Activated CD8-positive, alpha-beta memory T cell treated with anti-CD3 and anti-CD28 coated beads for 1 hour (primary cell): ENCODE results near the gene HTRA3.

Experiments used
- DNase-seq, 2 donors: peaks; one replicate each; pipeline ENCODE4 v3.0.0-alpha.2; 2020; ENCODE audit warnings: low read depth in 1 of 2; ENCODE audit errors: extremely low read depth in 1 of 2

HTRA3 gene

DNA sequence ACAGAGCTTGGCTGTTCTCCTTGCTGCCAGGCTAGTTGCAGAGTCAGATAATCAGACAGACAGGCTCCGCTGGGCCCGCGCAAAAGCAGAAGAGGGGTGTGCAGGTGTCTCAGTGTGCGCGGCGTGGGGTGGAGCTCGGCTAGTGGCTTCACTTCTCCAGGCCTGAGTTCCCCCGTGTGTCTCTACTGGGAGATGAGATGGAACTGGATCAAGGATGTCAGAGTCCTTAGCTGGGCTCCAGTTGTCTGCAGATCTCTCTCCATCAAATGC is 21.1 kb downstream of the HTRA3 start:
- no peak for DNase-seq

DNA sequence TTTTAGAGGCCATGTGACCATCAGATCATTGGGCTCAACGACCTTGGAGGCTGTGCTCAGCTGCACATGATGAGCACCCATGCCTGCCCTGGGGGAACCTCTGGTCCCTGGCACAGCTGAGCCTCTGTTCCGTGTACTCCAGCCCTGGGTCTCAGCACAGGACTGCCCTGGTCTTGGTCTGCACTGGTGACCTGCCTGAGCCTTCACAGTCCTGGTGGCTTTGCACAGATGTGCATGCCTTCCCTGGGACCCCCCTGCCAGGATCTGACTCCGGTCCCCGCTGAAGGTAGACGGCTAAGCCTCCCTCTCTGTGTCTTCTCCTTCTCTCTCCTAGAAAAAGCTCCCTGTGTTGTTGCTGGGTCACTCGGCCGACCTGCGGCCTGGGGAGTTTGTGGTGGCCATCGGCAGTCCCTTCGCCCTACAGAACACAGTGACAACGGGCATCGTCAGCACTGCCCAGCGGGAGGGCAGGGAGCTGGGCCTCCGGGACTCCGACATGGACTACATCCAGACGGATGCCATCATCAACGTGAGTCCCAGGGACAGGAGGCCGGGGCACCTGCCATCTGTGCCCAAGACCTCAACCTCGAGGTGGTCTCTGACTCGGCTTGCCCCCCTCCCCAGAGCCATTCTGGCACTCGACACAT is 21.6 kb downstream of the HTRA3 start:
- DNase-seq: no peak

DNA sequence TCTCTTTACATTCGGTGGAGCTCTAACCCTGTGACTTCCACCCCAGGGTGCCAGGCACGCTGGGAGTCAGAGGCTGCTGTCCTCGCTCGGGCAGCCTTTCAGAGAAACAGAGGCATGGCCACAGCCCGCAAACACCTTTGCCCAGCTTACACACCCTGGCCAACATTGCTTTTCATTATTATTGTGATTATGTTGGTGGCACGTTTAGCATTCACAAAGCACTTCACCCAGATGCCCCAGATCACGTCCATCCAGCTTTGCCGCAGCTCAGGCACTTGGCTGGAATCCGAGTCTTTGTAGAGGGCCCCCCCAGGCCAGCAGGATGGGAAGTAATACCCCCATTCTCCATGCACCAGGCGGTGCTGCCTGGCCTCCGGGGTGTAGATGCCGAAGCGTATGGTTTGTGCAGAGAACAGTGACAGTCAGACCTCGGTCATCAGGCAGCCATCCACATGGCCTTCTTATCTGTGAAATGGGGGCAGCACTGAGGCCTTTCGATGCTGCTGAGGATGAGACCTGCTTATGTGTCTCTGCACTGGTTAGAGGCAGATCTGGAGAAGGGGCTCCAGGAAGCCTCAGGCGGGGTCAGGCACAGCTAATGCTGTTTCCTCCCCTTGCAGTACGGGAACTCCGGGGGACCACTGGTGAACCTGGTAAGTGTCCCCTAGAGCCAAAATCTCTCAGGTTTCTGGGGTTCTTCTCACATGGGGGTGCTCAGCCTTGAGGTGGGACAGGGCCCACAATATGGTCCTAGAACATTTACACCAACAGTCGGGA is 22.3 kb downstream of the HTRA3 start:
- no peak for DNase-seq

DNA sequence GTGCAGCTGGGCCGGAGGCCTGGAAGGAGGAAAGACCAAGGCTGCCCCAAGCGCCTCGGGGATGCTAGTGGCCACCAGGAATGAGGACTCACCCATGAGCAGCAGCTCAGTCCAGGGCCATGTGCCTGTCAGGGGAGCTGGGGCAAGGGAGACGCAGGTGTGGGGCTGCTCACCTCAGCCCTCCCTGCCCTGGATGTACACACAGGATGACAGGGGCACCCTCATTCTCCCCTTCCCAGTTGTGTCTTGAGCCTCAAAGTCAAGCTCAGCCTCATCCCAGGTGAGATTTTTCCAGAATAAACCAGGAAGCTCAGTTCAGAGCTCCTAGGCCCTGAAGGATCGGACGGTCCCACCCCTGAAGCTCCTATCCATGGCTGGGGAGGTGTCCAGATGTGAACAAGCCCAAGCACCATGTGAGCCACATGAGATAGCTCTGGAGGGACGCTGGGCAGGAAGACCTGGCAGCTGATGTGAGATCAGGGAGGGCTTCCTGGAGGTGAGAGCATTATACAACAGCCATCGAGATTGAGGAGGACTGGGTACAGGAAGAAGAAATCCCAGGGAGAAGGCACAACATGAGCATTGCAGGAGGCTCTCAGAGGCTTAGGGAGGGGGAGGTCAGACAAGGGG is 23.0 kb downstream of the HTRA3 start:
- DNase-seq: no peak

DNA sequence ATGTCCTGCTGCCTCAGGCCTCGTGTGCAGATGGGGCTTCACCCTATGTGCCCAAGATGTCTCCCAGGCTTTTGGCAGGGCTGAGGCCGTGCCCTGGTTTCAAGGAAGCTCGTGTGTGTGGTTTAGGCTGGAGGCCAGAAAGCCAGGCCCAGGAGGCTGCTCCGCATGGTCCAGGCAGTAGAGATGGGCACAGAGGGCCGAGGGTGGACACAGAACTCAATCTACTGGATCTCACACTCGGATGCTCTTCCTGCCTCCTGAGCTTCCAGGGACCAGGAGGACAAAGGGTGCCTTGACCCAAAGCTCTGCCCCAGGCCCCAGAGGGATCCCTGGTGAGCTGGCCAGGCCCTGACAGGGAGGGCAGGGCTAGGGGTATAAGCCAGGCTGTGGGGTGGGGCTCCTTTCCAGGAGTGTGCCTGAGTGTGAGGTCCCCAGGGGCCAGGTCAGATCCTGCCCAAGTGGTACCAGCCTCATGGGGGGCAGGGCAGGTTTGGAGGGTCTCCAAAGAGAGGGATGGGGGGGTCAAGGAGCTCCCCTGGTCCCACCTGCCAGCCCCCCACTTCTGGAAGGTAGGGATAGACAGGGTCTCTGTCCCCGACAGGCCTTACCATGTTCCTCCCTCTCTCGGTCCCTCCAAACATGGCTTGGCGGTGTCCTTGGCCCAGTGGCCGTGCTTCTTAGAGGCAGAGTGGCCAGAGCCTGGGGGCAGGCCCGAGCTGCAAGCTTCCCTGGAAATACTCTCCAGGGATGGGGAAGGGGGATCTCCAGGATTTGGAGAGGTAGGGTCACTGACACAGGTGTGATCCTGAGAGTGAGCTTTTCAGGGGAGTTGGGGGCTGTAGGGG is 23.8 kb downstream of the HTRA3 start:
- no peak for DNase-seq

DNA sequence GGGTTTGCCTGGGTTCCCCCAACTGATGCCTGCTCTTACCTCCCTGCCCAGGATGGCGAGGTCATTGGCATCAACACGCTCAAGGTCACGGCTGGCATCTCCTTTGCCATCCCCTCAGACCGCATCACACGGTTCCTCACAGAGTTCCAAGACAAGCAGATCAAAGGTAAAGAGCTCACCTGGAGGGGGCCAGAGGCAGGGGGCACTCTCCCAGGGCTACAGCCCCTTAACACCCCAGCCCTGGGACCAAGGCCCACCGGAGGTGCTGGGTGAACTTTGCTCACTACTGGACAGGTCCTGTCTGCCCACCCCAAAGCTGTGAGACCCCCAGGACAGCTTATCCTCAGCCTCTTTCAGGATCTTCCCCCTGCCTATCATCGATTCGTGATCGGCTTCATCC is 24.5 kb downstream of the HTRA3 start:
- no peak for DNase-seq

DNA sequence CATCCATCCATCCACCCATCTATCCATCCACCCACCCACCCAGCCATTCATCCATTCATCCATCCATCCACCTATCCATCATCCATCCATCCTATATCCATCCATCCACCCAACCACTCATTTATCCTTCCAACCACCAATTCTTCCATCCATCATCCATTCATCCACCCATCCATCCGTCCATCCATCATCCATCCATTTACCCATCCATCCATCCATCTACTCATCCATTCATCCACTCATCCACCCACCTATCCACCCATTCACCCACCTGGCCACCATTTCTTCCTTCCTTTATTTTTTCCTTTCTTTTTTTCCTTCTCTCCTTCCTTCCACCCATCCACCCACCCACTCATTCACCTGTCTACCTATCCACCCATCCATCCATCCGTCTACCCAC is 25.2 kb downstream of the HTRA3 start:
- no peak for DNase-seq

DNA sequence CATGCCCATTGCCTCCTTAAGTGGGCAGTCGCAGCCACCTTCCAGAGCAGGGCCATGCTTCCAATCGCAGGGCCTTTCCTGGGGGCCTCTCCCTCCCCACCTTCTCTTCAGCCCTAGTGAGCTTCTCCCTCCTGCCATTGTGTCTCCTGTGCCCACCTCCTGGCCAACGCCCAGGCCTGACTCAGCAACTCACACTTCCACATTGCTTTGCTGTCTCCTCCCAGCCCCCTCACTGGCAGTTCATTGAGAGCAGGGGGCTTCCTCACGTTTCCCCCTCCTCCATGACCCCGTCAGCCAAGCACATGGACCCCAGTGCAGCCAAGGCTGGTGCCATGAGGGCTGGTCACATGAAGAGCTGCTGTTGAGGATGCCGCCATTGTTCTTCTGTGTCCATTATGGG is 25.9 kb downstream of the HTRA3 start:
- no peak for DNase-seq

DNA sequence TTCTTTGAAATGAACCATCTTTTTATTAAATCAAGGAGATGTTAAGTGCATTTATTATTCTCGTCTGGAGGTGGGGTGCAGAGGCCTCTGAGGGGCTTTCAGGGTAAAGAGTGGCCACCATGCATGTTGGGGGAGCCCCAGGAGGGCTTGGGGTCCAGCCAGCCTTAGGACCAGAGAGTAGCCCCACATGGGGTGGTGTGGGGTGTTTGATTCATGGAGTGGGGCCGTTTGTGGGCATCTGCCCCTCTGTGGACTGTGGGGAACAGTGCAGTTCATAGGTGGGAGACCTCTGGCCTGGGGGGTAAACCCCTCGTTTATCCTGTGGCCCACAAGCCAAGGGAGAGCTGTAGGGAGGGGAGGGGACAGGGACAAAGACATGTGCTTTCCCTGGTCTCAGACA is 26.9 kb downstream of the HTRA3 start:
- no peak for DNase-seq

DNA sequence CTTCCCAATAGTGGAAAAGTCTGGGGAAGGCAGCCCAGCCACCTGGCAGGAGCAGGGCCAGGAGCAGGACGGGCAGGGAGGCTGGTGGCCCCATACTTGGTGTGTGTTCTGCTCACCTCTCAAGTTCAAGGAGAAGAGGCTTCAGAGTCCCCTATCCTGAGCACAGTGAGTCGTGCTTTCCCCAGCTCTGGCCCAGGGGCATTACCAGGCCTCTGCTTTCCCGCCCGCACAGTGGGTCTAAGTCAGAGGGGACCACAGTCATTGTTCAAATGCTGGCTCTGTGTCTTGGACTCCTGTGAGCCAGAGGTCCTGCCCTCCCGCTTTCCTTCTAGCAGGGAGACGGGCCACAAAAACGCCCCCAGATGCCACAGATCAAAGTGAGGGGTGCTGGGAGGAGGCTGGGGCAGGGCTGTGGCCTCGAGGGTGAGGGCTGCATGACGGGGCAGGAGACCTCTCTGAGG is 27.6 kb downstream of the HTRA3 start:
- DNase-seq: no peak

DNA sequence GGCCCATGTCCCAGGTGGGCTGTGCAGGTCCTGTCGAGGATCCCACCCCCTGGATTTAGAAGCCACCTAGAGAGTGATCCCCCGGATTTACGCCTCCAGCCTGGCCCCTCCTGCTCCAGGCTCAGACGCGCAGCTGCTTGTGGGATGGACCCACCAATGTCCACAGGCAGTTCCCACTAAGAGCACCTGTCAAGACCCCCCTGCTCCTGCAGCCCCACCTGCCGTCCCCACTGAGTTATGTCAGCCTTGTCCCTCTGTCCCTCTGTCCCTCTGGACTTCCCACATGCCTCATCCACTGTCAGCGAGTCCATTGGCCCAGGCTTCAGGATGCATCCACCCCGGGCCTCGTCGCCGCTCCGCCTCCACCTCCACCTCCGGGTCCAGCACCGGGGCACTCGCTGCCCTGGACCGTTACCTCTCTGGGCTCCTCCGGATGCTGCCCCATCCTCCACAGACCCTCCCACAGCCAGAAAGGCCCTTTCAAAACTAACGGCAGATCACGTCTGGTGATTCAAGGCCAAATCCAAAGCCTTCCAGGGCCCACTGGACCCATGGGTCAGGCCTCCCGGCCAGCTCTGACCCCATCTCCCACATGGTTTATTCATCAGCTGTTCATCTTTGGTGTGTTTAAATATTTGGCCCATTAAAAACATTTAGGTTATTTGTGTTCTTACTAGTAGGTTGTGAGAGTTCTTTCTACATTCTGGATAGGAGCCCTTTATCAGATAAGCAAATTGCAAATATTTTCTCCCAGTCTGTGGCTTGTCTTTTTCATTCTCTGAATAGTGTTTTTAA is 28.3 kb downstream of the HTRA3 start:
- DNase-seq: no peak

DNA sequence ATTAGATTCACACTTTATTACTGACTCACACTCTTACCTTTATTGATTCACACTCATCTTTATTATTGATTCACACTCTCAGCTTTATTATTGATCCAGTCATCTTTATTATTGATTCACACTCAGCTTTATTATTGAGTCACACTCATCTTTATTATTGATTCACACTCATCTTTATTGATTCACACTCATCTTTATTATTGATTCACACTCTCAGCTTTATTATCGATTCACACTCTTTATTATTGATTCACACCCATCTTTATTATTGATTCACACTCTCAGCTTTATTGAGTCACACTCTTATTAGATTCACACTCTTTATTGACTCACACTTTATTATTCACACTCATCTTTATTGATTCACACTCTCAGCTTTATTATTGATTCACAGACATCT is 31.3 kb downstream of the HTRA3 start:
- no peak for DNase-seq

DNA sequence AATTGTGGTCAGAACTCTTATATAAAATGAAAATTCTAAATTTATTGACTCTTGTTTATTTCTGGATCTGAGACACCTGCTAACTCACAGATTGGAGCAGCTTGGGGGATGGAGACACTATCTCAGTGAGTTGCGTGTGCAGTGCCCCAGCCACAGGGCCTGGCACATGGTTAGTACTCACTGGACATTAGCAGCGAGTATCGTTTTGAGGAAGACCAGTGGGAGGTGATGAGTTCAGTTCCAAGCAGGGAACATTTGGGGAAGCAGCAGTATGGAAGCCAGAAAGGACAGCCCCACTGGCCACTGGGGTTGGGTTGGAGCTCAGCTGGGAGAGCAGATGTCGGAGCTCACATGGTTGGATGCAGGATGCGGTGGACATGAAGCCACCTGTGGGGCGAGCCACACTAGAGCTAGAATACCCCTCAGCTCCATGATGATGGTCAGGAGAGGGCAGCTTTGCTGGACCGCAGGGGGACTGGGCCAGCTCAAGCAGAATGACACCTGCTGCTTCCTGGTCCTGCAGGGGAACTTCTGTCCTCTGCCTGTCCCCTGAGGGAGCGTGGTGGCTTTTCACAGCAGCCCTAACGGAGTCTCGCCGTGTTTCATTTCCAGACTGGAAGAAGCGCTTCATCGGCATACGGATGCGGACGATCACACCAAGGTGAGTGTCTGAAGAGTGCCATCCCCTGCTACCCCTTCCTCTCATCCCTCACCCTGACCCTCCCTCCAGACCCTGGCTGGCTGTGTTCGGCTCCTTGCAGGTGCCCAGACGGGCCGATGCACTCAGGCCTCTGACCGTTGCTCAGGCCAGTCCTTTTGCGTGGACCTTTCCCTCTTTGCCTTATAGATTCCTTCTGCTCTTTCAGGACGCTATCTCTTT is 32.5 kb downstream of the HTRA3 start:
- DNase-seq: no peak

DNA sequence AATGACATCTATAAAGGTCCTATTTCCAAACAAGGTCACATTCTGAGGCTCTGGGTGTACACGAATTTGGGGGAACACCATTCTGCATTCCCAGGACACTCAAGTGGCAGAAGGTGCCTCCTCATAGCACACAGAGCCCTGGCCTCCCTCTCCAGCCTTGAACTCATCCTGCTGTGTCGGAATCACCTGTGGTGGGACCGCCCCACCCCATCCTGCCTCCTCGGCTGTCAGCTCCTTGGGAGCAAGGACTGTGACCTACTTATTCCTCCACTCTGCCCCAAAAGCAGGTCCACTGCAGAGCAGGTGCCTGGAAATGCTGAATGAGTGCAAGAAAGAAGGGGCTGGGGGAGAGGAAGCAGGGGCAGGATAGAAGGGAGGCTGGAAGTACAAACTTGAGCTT is 33.5 kb downstream of the HTRA3 start:
- DNase-seq: no peak

DNA sequence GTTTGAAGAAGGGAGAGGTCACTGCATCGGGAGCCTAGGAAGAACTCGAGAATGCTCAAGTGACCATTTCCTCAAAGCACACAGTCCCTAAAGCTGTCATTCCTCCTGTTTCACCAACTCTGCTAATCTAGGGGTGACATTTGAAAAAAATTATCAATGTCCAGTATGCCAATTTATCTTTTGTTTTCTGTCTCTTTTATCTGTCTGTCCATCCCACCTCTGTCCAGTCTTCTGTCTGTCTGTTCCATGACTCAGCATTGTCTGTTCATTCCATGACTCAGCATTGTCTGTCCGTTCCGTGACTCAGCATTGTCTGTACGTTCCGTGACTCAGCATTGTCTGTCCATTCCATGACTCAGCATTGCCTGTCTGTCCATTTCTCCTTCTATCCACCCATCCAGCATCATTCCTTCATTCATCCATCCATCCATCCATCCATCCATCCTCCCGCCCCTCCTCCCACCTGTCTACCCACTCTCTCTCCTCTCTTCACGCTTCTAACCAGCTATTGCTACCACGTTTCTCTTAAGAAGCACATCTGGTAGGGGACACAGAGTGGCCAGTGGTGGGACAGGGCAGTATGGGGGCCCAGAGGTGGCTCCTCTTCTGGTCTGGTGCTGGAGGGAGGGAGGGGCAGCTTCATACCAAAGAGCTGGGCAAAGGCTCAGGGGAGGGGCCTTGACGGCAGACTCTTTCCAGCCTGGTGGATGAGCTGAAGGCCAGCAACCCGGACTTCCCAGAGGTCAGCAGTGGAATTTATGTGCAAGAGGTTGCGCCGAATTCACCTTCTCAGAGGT is 34.1 kb downstream of the HTRA3 start:
- DNase-seq: no peak

DNA sequence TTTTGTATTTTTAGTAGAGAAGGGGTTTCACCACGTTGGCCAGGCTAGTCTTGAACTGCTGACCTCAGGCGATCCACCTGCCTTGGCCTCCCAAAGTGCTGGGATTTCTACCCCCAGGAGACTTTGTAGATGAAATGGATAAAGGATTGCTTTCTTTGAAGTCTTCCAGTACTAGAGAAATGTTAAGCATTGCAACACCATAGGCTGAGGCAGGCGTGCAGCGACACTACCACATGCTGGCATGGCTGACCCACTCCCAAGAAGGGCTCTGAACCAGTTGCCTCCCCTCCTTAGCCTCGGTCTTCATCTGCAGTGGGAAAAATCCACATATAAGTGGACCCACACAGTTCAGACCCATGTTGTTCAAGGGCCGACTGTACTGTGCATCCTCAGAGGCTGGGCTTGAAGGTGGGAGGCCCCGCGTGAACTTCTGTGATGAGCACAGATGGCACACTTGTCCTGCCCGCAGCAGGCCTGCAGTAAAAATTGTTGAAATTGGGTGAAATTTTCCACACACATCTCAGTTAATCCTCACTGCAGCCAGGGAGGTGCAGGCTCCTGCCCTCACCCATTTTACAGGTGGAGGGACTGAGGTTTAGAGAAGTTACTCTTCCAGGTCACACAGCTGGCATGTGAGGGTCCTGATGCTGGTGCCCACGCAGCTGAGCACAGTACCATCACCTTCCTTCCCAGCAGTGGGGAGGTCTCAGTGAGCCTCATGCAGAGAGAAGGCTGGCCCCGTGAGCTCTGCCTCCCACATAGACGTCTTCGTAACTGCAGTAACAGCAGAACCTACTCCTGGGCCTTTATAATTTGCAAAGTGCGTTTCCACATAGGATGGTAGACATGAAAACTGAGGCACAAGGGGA is 35.5 kb downstream of the HTRA3 start:
- DNase-seq: no peak

DNA sequence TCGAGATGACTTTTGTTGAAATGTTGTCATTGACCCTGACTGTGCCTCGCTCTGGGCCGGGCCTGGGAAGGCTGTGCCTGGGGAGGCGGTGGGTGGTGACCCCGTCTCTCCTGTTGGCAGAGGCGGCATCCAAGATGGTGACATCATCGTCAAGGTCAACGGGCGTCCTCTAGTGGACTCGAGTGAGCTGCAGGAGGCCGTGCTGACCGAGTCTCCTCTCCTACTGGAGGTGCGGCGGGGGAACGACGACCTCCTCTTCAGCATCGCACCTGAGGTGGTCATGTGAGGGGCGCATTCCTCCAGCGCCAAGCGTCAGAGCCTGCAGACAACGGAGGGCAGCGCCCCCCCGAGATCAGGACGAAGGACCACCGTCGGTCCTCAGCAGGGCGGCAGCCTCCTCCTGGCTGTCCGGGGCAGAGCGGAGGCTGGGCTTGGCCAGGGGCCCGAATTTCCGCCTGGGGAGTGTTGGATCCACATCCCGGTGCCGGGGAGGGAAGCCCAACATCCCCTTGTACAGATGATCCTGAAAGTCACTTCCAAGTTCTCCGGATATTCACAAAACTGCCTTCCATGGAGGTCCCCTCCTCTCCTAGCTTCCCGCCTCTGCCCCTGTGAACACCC is 36.4 kb downstream of the HTRA3 start:
- no peak for DNase-seq
